SK-N-SH (cell line): ENCODE measurements around the gene ELMO1.
A peak's percentile ranks its signal among the peaks of the same experiment; 100 is the strongest.

ENCODE experiments used
- CTCF ChIP-seq: fragments of 200-600 bp; sonication (generic); IDR thresholded peaks from 2 replicates; pipeline ENCODE4 v1.6.1; 2017; ENCODE audit warnings: antibody characterized with exemption, mild to moderate bottlenecking, moderate library complexity
- EP300 ChIP-seq, 2 experiments: IDR thresholded peaks; 2 replicates each; pipeline versions ENCODE4 v1.4.0 to v1.6.1; 2012; ENCODE audit warnings: borderline replicate concordance in 1 of 2, low read depth in 1 of 2, low read length in 1 of 2
- FOXM1 ChIP-seq: IDR thresholded peaks from 2 replicates; pipeline ENCODE4 v1.4.0; 2012; ENCODE audit warnings: low read depth, mild to moderate bottlenecking
- SMC3 ChIP-seq: IDR thresholded peaks from 2 replicates; pipeline ENCODE4 v1.6.1; 2012; ENCODE audit warnings: low read depth, low read length, improper control_type of control experiment
- TAF1 ChIP-seq: IDR thresholded peaks from 2 replicates; pipeline ENCODE4 v1.6.1; 2012; ENCODE audit warnings: low read depth, mild to moderate bottlenecking, low read length, moderate library complexity, borderline replicate concordance

DNA sequence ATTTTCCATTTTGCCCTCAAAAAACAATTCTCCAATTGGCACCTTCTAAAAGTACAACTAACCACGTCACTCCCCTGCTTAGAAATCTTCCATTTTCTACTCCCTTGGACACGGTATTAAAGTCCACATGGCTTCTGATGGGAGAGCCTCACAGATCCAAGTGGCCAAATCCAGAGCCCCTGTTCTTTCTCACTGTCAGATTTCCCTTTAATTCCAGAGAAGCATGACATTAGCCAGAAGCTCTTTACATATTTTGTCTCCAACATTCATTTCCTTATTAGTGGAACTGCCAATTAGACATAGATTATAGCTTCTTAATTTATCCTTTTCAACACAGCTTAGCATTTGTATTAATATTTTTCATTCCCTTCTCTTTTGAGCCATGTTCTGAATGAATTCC, 118.7 kb downstream of the ELMO1 start:
- TF ChIP-seq CTCF (no peak), TAF1 (no peak), SMC3 (no peak), FOXM1 (no peak), EP300 (IDR thresholded peaks at IDR 0.05; ENCODE audit: borderline replicate concordance in 1 of 2, low read depth in 1 of 2, low read length in 1 of 2) (peak in 1 of 2 experiments; percentile 17; a peak in 1 of 4 replicates)
